Measurements from ENCODE around the gene CLSTN2.

Gene CLSTN2

GRCh38 chr3:139935016-139935865 lies at the start of gene CLSTN2:
TSS of gene CLSTN2 (plus strand) at chr3:139935185.
- DNase-seq = no peak

GRCh38 chr3:139887431-139887830 lies 47.6 kb upstream of the CLSTN2 start:
- DNase-seq = no peak

GRCh38 chr3:139888561-139889140 lies 46.3 kb upstream of the CLSTN2 start:
- no peak for DNase-seq

- no peak for DNase-seq
These were observed 41.6 kb upstream of the CLSTN2 start for GRCh38 chr3:139893267-139893962.

- DNase-seq = no peak
These were observed 40.9 kb upstream of the CLSTN2 start for GRCh38 chr3:139893963-139894642.

- DNase-seq = no peak
These were observed 40.4 kb upstream of the CLSTN2 start for GRCh38 chr3:139894643-139894989.

GRCh38 chr3:139897759-139898158 lies 37.2 kb upstream of the CLSTN2 start:
- DNase-seq = no peak

GRCh38 chr3:139906418-139906817 lies 28.6 kb upstream of the CLSTN2 start:
- DNase-seq = no peak

- DNase-seq = no peak
These were observed 25.2 kb upstream of the CLSTN2 start for GRCh38 chr3:139909811-139910210.

- DNase-seq = no peak
These were observed 18.7 kb upstream of the CLSTN2 start for GRCh38 chr3:139916271-139916670.

- no peak for DNase-seq
These were observed 17.7 kb upstream of the CLSTN2 start for GRCh38 chr3:139917226-139917785.

GRCh38 chr3:139928708-139929505 lies 6.1 kb upstream of the CLSTN2 start:
- no peak for DNase-seq

GRCh38 chr3:139930211-139930610 lies 4.8 kb upstream of the CLSTN2 start:
- no peak for DNase-seq

- no peak for DNase-seq
These were observed 1.2 kb upstream of the CLSTN2 start for GRCh38 chr3:139933766-139934165.

GRCh38 chr3:139934613-139935015 lies 371 bp upstream of the CLSTN2 start:
- no peak for DNase-seq

- no peak for DNase-seq
These were observed 1.2 kb downstream of the CLSTN2 start for GRCh38 chr3:139935866-139936817.

GRCh38 chr3:139937674-139938279 lies 2.8 kb downstream of the CLSTN2 start:
- no peak for DNase-seq

- no peak for DNase-seq
These were observed 4.8 kb downstream of the CLSTN2 start for GRCh38 chr3:139939681-139940190.

GRCh38 chr3:139940622-139941021 lies 5.6 kb downstream of the CLSTN2 start:
- DNase-seq = no peak

- DNase-seq = no peak
These were observed 6.6 kb downstream of the CLSTN2 start for GRCh38 chr3:139941580-139941979.
